ENCODE results near the gene ZSCAN29. TPM values are rescaled to one million over a fixed set of nuclear protein-coding genes. Genes with fewer than 3 reads are reported as not detected.
A peak's percentile ranks its signal among the peaks of the same experiment; 100 is the strongest.

The ZSCAN29 gene
- total and polyA plus RNA-seq, 9 donors: 8.5 to 24.1 (median 19.0) TPM

DNA sequence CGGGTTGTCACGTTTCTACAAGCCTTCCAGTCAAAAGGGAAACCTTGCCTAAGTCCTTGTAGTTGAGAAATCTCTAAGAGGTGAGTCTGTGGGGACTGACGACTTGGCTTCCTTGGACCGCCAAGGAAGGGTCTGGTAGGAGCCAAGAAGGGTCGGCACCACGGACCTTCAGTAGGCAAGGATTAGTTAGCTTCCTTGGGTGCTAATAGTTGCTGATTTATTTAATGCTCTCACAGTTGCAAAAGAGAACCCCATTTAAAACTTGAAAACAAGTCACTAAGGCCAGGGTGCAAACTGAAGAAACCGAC, 40.1 kb downstream of the ZSCAN29 start:
- H3K4me1 ChIP-seq (ENCODE audit: insufficient read depth): peaks cover 10% of the 10 kb centered on the region
- no peak for TF ChIP-seq EP300 (IDR thresholded peaks at IDR 0.05)
- no peak for TF ChIP-seq POLR2A (IDR thresholded peaks at IDR 0.05)
- TF ChIP-seq CTCF (IDR thresholded peaks at IDR 0.05): no peak
- H3K36me3 ChIP-seq: no peaks in the 10 kb centered on the region
- WGBS, 3 donors: 1 to 3% (median 3%) methylated on average over 7 of the region's 7 CpGs
- peak overlapping the region in 1 of 2 donors; percentile 79 for H3K27ac ChIP-seq
- peak overlapping the region; percentile 87 for H3K4me3 ChIP-seq
- intact Hi-C loops (cut with DNase I): no loop called here
- no peaks in the 10 kb centered on the region for H3K27me3 ChIP-seq
- no peak for DNase-seq
- no peaks in the 10 kb centered on the region for H3K9me3 ChIP-seq

- Histone ChIP-seq H3K4me3 (peak within 1 kb of the TSS; percentile 87), H3K27ac (peak within 1 kb of the TSS; percentile 79 to 92), H3K27me3 (no peaks in the 10 kb centered on the region), H3K36me3 (no peaks in the 10 kb centered on the region), H3K4me1 (ENCODE audit: insufficient read depth) (peaks cover 10% of the 10 kb centered on the region), H3K9me3 (no peaks in the 10 kb centered on the region)
- WGBS, 3 donors: 0 to 1% (median 0%) methylated on average over 69 to 86 of the region's 86 CpGs
- TF ChIP-seq POLR2A (IDR thresholded peaks at IDR 0.05) (peak; percentile 60), EP300 (IDR thresholded peaks at IDR 0.05) (peak; percentile 32), CTCF (IDR thresholded peaks at IDR 0.05) (no peak)
- intact Hi-C loops (cut with DNase I): no loop called here
- peak; percentile 88 to 94 (median 90) for DNase-seq
Measured at GRCh38 chr15:43329960-43330779, 40.7 kb downstream of the ZSCAN29 start, which contains the start of gene LCMT2. LCMT2 (minus strand) TSS chr15:43330573; CDS start chr15:43330489, 84 bp downstream.

DNA sequence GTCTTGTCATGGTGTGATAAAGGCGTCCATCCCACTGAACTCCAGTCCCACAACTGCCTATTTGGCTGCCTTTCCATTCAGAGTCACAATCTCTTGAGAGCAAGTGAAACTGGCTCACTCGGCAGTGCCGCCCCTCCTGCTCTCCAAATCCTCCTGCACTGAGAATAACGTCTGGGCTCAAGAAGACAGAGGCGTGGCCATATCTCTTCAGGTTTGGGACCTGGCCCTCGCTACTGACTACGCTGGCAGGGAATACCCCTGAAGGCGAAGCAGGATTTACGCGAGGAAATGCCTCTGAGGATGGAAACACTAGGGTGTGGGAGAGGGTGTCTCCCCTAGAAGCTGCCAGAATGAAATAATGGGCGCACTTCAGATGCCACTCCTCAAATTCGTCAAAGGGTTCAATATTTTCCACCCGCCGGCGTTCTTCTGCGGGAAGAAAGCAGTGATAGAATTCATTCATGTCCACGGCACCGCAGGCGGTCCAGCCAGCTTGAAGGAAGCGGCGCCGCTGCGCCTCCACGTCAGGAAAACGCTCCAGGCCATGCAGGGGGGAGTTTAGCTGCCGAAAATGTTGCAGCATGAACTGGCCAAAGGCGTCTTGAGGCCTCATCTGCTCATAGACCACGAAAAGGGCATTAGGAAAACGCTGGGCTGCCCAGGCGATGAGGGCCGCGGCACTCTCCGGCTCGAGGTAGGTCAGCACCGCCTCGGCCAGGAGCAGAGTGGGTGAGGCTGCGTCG, 41.5 kb downstream of the ZSCAN29 start:
- peak in 3 of 5 donors; percentile 29 to 38 (median 34) for DNase-seq
- no peak for TF ChIP-seq EP300 (IDR thresholded peaks at IDR 0.05)
- TF ChIP-seq CTCF (IDR thresholded peaks at IDR 0.05): no peak
- TF ChIP-seq POLR2A (IDR thresholded peaks at IDR 0.05): no peak
- 11 to 16% (median 15%) methylated on average over 38 of the region's 38 CpGs for WGBS, 3 donors

GRCh38 chr15:43325039-43325684, 45.7 kb downstream of the ZSCAN29 start:
- intact Hi-C loops (cut with DNase I): no loop called here
- no peaks in the 10 kb centered on the region for H3K36me3 ChIP-seq
- no peak for DNase-seq
- no peak overlapping the region for H3K4me3 ChIP-seq
- 69 to 74% (median 71%) methylated on average over 6 of the region's 6 CpGs for WGBS, 3 donors
- TF ChIP-seq EP300 (IDR thresholded peaks at IDR 0.05) (no peak), CTCF (IDR thresholded peaks at IDR 0.05) (no peak)
- no peaks in the 10 kb centered on the region for H3K27me3 ChIP-seq
- peaks cover 10% of the 10 kb centered on the region for H3K4me1 ChIP-seq (ENCODE audit: insufficient read depth)
- H3K27ac ChIP-seq: no peak overlapping the region
- H3K9me3 ChIP-seq: no peaks in the 10 kb centered on the region

More for the DNA sequence above, 41.5 kb downstream of the ZSCAN29 start:
- Histone ChIP-seq H3K4me1 (ENCODE audit: insufficient read depth) (peaks cover 10% of the 10 kb centered on the region), H3K27ac (peak overlapping the region; percentile 79 to 92), H3K36me3 (no peaks in the 10 kb centered on the region), H3K27me3 (no peaks in the 10 kb centered on the region), H3K4me3 (peak overlapping the region; percentile 87), H3K9me3 (no peaks in the 10 kb centered on the region)
- intact Hi-C loops (cut with DNase I): no loop called here
